Naive B cell (primary cell): ENCODE measurements around the gene CH25H. TPM values are rescaled to one million over a fixed set of nuclear protein-coding genes. Genes with fewer than 3 reads are reported as not detected.
"Not testable (repeated sequence)": the region's sequence is repeated elsewhere in the genome, so short reads cannot be mapped to it uniquely, and the experiment has no call there.

Experiments
- ATAC-seq, 2 donors: fragments of 150-1000 bp; cut with Tn5 transposase; 2 replicates each; pipeline ENCODE4 v1.10.0; 2021; ENCODE audit warnings: low read depth in 2 of 2, mild to moderate bottlenecking in 2 of 2, moderate library complexity in 2 of 2
- DNase-seq: peaks from one replicate; pipeline ENCODE4 v3.0.0; 2022
- H3K27ac Mint-ChIP-seq, 6 donors: one replicate each; pipeline ENCODE4 v1.8.0; 2020 to 2022; ENCODE audit warnings: mild to moderate bottlenecking in 6 of 6, mixed read lengths in 6 of 6, moderate library complexity in 5 of 6, inconsistent platforms in 2 of 6
- H3K27me3 Mint-ChIP-seq, 3 donors: one replicate each; pipeline ENCODE4 v1.8.0; 2021 to 2022; ENCODE audit warnings: mixed read lengths in 3 of 3, mild to moderate bottlenecking in 1 of 3
- H3K36me3 Mint-ChIP-seq, 2 donors: one replicate each; pipeline ENCODE4 v1.8.0; 2020 to 2022; ENCODE audit warnings: mixed read lengths in 2 of 2, inconsistent platforms in 1 of 2, mild to moderate bottlenecking in 1 of 2
- H3K4me1 Mint-ChIP-seq, 3 donors: one replicate each; pipeline ENCODE4 v1.8.0; 2020 to 2022; ENCODE audit warnings: mixed read lengths in 3 of 3, inconsistent platforms in 1 of 3, mild to moderate bottlenecking in 1 of 3, moderate library complexity in 1 of 3
- H3K4me3 Mint-ChIP-seq, 8 donors: one replicate each; pipeline ENCODE4 v1.8.0; 2020 to 2022; ENCODE audit warnings: mild to moderate bottlenecking in 8 of 8, mixed read lengths in 8 of 8, moderate library complexity in 8 of 8, inconsistent platforms in 2 of 8
- H3K9me3 Mint-ChIP-seq, 7 donors: one replicate each; pipeline ENCODE4 v1.8.0; 2020 to 2022; ENCODE audit warnings: mixed read lengths in 7 of 7, mild to moderate bottlenecking in 5 of 7, inconsistent platforms in 2 of 7, moderate library complexity in 1 of 7
- polyA plus RNA-seq, 6 donors: library from polyadenylated mRNA; unstranded; fragments of 300-500 nt; fragmentation: Illumina TruSeq; gene quantifications; one replicate each; pipeline ENCODE4 v1.2.3, GENCODE V29; 2021; ENCODE audit warnings: low read depth in 6 of 6

CH25H gene
- polyA plus RNA-seq, 6 donors from 2014 or later = 0.24 to 1.1 (median 0.95) TPM; not detected in 2

DNA sequence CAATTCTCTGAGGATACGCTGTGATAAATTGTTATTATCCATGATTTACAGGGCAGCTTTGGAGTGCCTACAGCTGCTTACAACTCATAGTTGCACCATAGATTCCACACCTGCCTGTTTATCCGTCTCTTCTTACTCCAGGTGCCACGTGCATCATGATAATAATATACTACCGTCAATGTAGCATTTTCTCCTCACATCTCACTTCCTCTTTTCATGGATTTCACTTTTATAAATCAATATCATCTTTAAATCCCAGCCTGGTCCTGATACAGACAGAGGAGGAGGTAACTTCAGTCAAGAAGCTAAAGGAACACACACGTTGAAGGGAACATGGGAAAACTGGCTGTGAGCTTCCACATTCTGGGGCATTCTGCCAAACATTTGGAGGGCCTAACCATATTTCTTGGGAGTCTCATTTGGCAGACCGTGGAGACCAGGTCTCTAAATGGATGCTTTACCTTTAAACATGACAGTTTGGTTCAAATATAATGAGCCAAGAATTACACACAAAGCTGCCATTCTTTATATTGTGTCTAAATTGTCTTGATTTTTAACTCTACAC lies 2.4 kb downstream of the CH25H start:
- H3K36me3 Mint-ChIP-seq = no peaks in the 10 kb centered on the region
- H3K4me1 Mint-ChIP-seq = peaks cover 15 to 24% (median 23%) of the 10 kb centered on the region in 3 donors
- H3K27me3 Mint-ChIP-seq = peaks cover 28 to 44% (median 33%) of the 10 kb centered on the region in 3 donors
- no peak for ATAC-seq
- no peak overlapping the region for H3K27ac Mint-ChIP-seq
- H3K9me3 Mint-ChIP-seq = no peaks in the 10 kb centered on the region
- no peak for DNase-seq
- H3K4me3 Mint-ChIP-seq = peak overlapping the region in 1 of 8 donors; percentile 3

DNA sequence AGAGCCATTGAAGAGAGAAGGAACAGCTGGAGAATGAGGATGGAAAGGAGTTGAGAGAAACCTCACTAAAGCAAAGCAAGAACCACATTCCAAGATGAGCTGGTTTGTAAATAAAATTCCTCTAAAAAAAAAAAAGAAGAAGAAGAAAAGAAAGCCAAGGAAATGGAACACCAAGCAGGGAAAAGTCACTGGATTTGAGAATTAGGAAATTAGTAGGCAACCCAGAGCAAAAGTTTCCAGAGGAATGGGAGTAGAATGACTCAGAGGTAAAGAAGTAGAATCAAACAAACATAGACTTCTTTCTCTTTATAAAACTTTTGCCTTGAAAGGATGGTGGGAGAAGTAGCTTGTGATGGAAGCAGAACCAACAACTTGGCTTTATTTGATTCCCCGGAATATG lies 3.9 kb downstream of the CH25H start:
- no peaks in the 10 kb centered on the region for H3K9me3 Mint-ChIP-seq
- H3K4me1 Mint-ChIP-seq = peaks cover 12 to 16% (median 15%) of the 10 kb centered on the region in 3 donors
- no peak overlapping the region for H3K4me3 Mint-ChIP-seq
- ATAC-seq (no peak), DNase-seq (no peak)
- H3K27me3 Mint-ChIP-seq = peaks cover 23 to 38% (median 25%) of the 10 kb centered on the region in 3 donors
- no peaks in the 10 kb centered on the region for H3K36me3 Mint-ChIP-seq
- no peak overlapping the region for H3K27ac Mint-ChIP-seq

DNA sequence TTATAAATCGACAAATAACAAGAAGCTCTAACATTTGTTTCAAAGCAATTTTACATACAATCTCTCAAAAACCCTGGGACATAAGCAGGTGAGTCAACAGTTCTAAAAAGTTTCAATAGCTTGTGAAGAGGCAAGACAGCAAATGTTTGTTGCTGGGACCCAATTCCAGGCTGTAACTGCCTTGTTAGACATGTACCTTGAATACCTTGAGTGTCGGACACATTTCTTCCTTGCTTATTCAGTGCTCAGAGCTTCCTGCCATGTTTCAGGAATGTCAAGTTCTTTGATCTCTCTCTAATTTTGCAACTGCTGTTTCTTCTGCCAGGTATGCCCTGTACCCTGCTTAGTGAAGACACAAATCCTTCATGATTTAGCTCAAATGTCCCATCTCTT lies 5.1 kb downstream of the CH25H start:
- Mint-ChIP-seq H3K36me3 (no peaks in the 10 kb centered on the region), H3K4me1 (peaks cover 7 to 9% (median 9%) of the 10 kb centered on the region in 3 donors), H3K9me3 (no peaks in the 10 kb centered on the region), H3K4me3 (no peak overlapping the region), H3K27ac (no peak overlapping the region), H3K27me3 (peaks cover 15 to 32% (median 22%) of the 10 kb centered on the region in 3 donors)
- no peak for ATAC-seq
- no peak for DNase-seq

DNA sequence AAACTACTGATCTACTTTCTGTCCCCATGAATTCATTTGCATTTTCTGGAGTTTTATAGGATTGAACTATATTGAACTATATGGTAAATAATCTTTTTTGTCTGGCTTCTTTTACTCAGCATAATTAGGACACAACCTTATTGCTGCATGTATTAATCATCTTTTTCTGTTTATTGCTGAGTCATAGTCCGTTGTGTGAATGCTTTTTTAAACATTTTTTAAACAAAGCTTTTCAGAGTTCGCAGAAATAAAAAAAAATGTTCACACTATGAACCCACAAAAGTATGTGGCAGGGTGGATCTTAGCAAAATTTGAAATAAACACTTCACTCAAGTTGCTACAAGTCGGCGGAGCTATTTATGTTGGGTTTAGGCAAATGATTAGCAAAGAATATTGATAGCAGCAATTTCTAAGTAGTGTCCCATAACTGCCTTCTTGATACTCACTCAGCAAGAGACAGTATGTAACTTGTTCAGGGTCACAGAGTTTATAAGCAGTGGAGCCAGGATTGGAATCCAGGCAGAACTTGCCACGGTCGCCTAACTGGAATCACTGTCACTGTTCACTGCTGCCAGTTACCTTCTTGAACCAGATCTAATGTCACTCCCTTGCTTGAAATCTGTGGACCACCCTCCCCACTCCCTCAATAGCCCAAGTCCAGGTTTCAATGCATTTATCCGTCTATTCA lies 5.6 kb downstream of the CH25H start:
- no peak for ATAC-seq
- Mint-ChIP-seq H3K36me3 (no peaks in the 10 kb centered on the region), H3K4me3 (no peak overlapping the region)

DNA sequence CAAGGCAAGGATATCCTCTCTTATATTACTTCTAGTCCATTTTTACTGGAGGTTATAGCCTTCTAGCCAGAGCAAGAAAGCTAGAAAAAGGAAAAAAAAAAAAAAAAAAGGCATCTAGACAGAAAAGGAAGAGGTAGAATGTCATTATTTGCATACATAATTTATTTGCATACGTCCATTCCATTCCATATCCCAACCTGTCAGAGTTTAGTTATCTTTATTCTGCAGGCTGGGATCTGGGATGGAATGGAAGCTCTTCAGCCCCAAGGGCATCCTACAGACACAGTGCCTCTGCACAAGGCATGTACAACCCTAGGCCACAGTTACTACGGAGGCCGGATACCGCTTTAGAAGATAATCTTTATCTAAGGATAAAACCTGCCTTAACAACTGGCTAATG lies 9.6 kb downstream of the CH25H start:
- H3K4me1 Mint-ChIP-seq = no peaks in the 10 kb centered on the region
- ATAC-seq (no peak), DNase-seq (no peak)
- no peaks in the 10 kb centered on the region for H3K36me3 Mint-ChIP-seq
- H3K27me3 Mint-ChIP-seq = peaks cover 7 to 18% (median 15%) of the 10 kb centered on the region in 3 donors
- no peak overlapping the region for H3K27ac Mint-ChIP-seq
- H3K9me3 Mint-ChIP-seq = no peaks in the 10 kb centered on the region
- H3K4me3 Mint-ChIP-seq = no peak overlapping the region

More for the DNA sequence above, 5.6 kb downstream of the CH25H start:
- Mint-ChIP-seq H3K4me1 (peaks cover 2 to 3% (median 3%) of the 10 kb centered on the region in 3 donors), H3K27ac (no peak overlapping the region), H3K27me3 (peaks cover 10 to 27% (median 17%) of the 10 kb centered on the region in 3 donors), H3K9me3 (no peaks in the 10 kb centered on the region)
- DNase-seq = no peak

DNA sequence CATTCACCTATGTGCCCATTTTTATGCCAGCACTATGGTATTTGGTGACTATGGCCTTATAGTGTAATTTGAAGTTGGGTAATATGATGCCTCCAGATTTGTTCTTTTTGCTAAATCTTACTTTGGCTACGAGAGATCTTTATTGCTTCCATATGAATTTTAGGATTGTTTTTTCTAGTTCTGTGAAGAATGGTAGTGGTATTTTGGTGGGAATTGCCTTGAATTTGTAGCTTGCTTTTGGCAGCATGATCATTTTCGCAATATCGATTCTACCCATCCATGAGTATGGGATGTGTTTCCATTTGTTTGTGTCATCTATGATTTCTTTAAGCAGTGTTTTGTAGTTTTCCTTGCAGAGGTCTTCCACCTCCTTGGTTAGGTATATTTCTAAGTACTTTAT lies 15.8 kb downstream of the CH25H start:
- not testable (repeated sequence) for H3K36me3 Mint-ChIP-seq, ATAC-seq, H3K9me3 Mint-ChIP-seq, H3K4me3 Mint-ChIP-seq, DNase-seq, H3K4me1 Mint-ChIP-seq, H3K27ac Mint-ChIP-seq
- peaks cover 5 to 16% (median 7%) of the 10 kb centered on the region in 3 donors for H3K27me3 Mint-ChIP-seq

DNA sequence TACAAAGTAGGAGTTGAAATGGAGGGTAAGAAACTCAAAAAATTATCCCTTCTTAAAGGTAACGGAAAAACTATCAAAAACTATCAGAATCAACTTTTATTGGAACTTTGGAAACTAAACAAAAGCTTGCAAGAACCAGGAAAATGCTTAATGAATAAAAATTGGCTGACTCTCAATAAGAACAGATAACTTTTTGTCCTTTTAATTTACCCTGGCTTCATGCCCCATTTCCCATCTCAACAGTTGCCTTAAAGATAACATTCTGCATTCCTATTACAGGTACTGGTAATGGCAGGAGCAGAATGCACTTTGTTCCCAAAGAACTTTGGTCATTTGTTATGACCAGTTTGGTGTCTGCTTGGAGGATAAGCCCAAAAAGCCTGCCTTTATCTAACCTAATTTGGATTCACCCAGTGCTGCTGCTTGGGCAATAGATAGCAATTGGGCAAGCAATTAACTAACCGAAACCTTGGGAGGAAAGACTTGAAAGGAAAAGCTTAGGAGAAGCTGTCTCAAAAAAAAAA lies 17.8 kb downstream of the CH25H start:
- H3K27me3 Mint-ChIP-seq = peaks cover 5 to 20% (median 7%) of the 10 kb centered on the region in 3 donors
- no peak for ATAC-seq
- no peak overlapping the region for H3K4me3 Mint-ChIP-seq
- no peak for DNase-seq
- no peaks in the 10 kb centered on the region for H3K36me3 Mint-ChIP-seq
- peaks cover 0 to 8% (median 0%) of the 10 kb centered on the region in 7 donors for H3K9me3 Mint-ChIP-seq
- no peak overlapping the region for H3K27ac Mint-ChIP-seq
- H3K4me1 Mint-ChIP-seq = peaks cover 10 to 18% (median 16%) of the 10 kb centered on the region in 3 donors

DNA sequence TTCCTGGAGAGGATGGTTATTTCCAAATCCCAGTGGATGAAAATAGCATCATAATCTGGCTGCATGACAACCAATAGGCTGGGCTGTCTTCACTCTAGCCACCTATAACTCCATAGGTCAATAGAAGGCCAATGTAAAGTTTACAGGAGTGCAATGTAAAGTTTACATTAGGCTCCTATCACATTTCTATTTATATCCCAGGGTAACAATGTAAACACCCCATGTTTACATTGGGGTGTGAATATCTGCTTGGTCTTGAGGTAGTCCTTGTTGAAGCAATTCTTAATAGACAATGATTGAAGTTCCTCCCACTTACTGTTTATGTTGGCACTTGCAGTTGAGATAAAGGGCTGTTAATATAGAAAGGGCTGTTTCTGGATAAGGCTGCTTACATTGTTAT lies 21.5 kb downstream of the CH25H start:
- H3K9me3 Mint-ChIP-seq = peaks cover 0 to 3% (median 0%) of the 10 kb centered on the region in 7 donors
- H3K27ac Mint-ChIP-seq = no peak overlapping the region
- DNase-seq (no peak), ATAC-seq (no peak)
- no peaks in the 10 kb centered on the region for H3K36me3 Mint-ChIP-seq
- peaks cover 13 to 23% (median 19%) of the 10 kb centered on the region in 3 donors for H3K4me1 Mint-ChIP-seq
- no peak overlapping the region for H3K4me3 Mint-ChIP-seq
- peaks cover 0 to 15% (median 5%) of the 10 kb centered on the region in 3 donors for H3K27me3 Mint-ChIP-seq

DNA sequence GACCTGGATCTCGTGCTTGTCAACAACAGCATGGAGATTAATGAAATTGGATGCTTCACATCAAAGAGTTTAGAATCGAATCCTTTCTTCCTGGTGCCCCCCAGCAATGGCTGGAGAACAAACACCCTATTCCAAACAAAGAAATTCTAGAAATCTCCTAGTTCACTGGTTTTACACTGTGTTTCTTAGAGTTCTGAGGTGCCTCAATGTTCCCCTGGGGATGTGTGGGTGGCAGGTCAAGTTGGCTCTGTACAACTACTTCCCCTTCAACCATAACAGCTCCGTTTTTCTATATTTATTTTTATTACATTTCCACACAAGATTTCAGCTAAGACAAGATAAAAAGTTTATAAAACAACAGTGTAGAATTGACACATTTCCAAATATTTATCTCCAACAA lies 22.5 kb downstream of the CH25H start:
- peaks cover 0 to 3% (median 0%) of the 10 kb centered on the region in 7 donors for H3K9me3 Mint-ChIP-seq

DNA sequence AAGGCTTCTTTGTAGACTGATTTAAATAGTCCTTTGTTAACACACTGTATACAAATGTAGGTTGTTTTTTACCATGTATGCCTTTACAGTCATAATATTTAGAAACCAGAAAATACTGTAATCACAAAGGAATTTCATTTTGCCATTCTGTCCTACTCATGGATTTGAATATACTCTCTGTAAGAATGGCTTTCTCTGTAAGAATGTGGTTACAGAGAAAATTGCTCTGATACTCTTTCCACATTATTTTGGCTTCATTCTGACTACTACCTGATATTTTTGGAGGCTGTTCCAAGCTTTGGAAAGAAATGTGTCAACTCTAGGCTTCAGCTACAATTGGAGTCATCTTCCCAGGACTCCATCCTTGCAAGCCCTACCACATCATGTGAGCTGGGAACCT lies 23.5 kb downstream of the CH25H start:
- no peak for ATAC-seq

More for the DNA sequence above, 22.5 kb downstream of the CH25H start:
- H3K36me3 Mint-ChIP-seq = no peaks in the 10 kb centered on the region
- ATAC-seq (peak in 1 of 2 donors; percentile 61), DNase-seq (no peak)
- H3K4me3 Mint-ChIP-seq = peak overlapping the region in 3 of 8 donors; percentile 1 to 13 (median 3)
- H3K27ac Mint-ChIP-seq = peak overlapping the region in 1 of 6 donors; percentile 57
- H3K4me1 Mint-ChIP-seq = peaks cover 13 to 23% (median 19%) of the 10 kb centered on the region in 3 donors
- H3K27me3 Mint-ChIP-seq = peaks cover 0 to 11% (median 5%) of the 10 kb centered on the region in 3 donors

DNA sequence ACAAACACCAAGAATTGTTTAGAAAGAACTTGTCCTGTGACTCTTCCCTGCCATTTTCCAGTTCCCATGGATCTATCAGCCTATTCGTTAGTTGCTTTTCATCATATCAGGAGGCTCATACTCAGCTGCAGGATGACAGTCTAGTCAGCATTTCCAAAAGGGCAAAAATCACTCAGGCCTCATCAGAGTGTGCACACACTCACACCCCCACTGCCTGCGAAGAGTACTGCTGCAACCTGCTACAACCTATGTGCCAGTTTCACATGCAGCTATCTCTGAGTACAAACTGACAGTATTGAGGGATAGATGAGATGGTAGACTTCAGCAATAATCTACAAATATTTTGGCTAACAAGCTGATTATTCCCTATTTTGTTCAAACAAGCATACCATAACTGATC lies 24.2 kb downstream of the CH25H start:
- Mint-ChIP-seq H3K4me1 (peaks cover 13 to 23% (median 19%) of the 10 kb centered on the region in 3 donors), H3K27me3 (peaks cover 0 to 10% (median 5%) of the 10 kb centered on the region in 3 donors)

More for the DNA sequence above, 23.5 kb downstream of the CH25H start:
- Mint-ChIP-seq H3K4me3 (no peak overlapping the region), H3K27ac (peak overlapping the region in 1 of 6 donors; percentile 72), H3K36me3 (no peaks in the 10 kb centered on the region), H3K4me1 (peaks cover 13 to 23% (median 19%) of the 10 kb centered on the region in 3 donors), H3K9me3 (no peaks in the 10 kb centered on the region), H3K27me3 (peaks cover 0 to 10% (median 5%) of the 10 kb centered on the region in 3 donors)
- no peak for DNase-seq

DNA sequence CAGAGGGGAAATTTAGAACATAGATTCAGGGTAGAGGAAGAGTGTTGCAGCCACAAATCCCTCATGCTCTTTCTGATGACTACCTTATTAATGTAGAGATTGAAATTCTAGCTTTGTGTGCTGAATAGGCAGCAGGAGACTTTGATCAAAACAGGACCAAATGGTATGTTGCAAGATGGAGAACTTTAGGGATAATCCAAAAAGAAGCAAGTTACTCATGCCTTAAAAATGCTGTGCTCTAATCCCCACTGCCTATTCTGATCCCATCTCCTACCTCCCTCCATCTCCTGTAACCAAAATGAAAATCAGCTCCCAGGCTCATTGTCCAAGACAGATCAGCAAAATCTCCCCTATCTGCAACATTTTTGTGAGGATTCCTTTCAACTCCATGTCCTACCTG lies 31.3 kb downstream of the CH25H start:
- no peaks in the 10 kb centered on the region for H3K36me3 Mint-ChIP-seq
- no peak overlapping the region for H3K4me3 Mint-ChIP-seq
- H3K9me3 Mint-ChIP-seq = no peaks in the 10 kb centered on the region
- no peak for DNase-seq
- H3K27ac Mint-ChIP-seq = no peak overlapping the region
- H3K27me3 Mint-ChIP-seq = peaks cover 4 to 15% (median 11%) of the 10 kb centered on the region in 3 donors
- ATAC-seq = no peak
- H3K4me1 Mint-ChIP-seq = no peaks in the 10 kb centered on the region

More for the DNA sequence above, 24.2 kb downstream of the CH25H start:
- Mint-ChIP-seq H3K4me3 (no peak overlapping the region), H3K36me3 (no peaks in the 10 kb centered on the region), H3K27ac (no peak overlapping the region), H3K9me3 (no peaks in the 10 kb centered on the region)
- ATAC-seq (no peak), DNase-seq (no peak)

DNA sequence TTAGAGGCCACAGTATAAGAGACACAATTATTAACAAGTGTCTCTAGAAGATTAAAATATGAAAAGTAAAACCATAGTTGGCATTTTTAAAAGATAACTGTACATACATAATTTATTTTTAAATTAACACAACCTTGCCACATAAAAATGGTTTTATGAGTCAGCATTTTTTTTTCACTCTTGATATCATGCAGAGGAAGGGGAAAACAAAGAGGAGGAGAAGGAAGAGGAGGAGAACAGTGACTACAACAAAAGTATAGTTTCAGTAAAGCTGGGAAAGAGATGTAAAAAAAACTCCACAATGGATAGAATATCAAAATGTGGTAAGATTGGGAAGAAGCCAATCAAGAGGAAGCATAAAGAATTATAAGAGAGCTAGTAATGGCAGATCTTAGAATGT lies 34.0 kb downstream of the CH25H start:
- Mint-ChIP-seq H3K27me3 (peaks cover 8 to 19% (median 11%) of the 10 kb centered on the region in 3 donors), H3K4me1 (no peaks in the 10 kb centered on the region), H3K9me3 (no peaks in the 10 kb centered on the region), H3K36me3 (no peaks in the 10 kb centered on the region), H3K27ac (no peak overlapping the region), H3K4me3 (no peak overlapping the region)
- DNase-seq (no peak), ATAC-seq (no peak)

DNA sequence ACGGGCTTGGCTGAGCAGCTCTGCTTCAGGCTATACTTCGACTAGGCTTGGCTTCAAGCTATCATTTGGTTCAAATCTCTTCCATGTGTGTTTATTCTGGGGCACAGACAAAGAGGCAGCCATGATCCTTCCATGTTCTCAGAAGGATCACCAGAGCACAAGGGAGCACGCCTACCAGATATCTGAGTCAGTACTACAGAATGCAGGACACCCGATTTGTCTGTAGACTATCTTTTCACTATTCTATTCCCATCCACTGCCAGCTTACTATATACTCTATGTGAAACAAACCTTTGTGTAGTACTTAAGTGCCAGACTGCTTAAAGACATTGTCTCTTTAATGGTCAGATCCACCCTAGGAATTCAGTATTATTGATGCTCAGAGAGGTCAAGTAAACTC lies 35.1 kb downstream of the CH25H start:
- H3K27me3 Mint-ChIP-seq = peaks cover 8 to 19% (median 11%) of the 10 kb centered on the region in 3 donors
- H3K27ac Mint-ChIP-seq = no peak overlapping the region
- ATAC-seq (no peak), DNase-seq (no peak)
- no peak overlapping the region for H3K4me3 Mint-ChIP-seq
- H3K9me3 Mint-ChIP-seq = no peaks in the 10 kb centered on the region
- no peaks in the 10 kb centered on the region for H3K4me1 Mint-ChIP-seq
- H3K36me3 Mint-ChIP-seq = no peaks in the 10 kb centered on the region
